GM18873 (cell line): ENCODE data around the gene NDUFAB1.
"Not testable (repeated sequence)": the region's sequence is repeated elsewhere in the genome, so short reads cannot be mapped to it uniquely, and the experiment has no call there.

ENCODE experiments used
- ATAC-seq: cut with Tn5 transposase; IDR thresholded peaks from one replicate; pipeline ENCODE4 v1.9.1; 2021; ENCODE audit warnings: mild to moderate bottlenecking, moderate library complexity, moderate number of reproducible peaks; ENCODE audit not compliant: unreplicated experiment, low FRiP score

The NDUFAB1 gene

GRCh38 chr16:23595951-23596720 lies at the start of gene NDUFAB1:
Gene NDUFAB1 (minus strand): TSS chr16:23596316. CDS start chr16:23596290, 26 bp downstream.
- peak; percentile 72 for ATAC-seq

GRCh38 chr16:23642246-23642774 lies 46.2 kb upstream of the NDUFAB1 start:
- ATAC-seq = no peak

- ATAC-seq = peak; percentile 88
Measured at GRCh38 chr16:23640931-23641765, 45.0 kb upstream of the NDUFAB1 start, which contains the start of the genes DCTN5 and PALB2. Gene DCTN5 (plus strand): TSS chr16:23641466. CDS start chr16:23641543, 77 bp downstream. Gene PALB2 (minus strand): TSS chr16:23641310. CDS start chr16:23641157, 153 bp downstream.

- ATAC-seq = no peak
Measured at GRCh38 chr16:23640615-23640930, 44.5 kb upstream of the NDUFAB1 start.

- ATAC-seq = no peak
Measured at GRCh38 chr16:23635958-23636357, 39.8 kb upstream of the NDUFAB1 start.

GRCh38 chr16:23634461-23635036 lies 38.4 kb upstream of the NDUFAB1 start:
- ATAC-seq = no peak

GRCh38 chr16:23631874-23632273 lies 35.8 kb upstream of the NDUFAB1 start:
- ATAC-seq = not testable (repeated sequence)

- ATAC-seq = no peak
Measured at GRCh38 chr16:23629516-23629915, 33.4 kb upstream of the NDUFAB1 start.

- ATAC-seq = no peak
Measured at GRCh38 chr16:23624092-23624491, 28.0 kb upstream of the NDUFAB1 start.

- no peak for ATAC-seq
Measured at GRCh38 chr16:23615805-23616204, 19.7 kb upstream of the NDUFAB1 start.

- ATAC-seq = no peak
Measured at GRCh38 chr16:23611936-23612335, 15.8 kb upstream of the NDUFAB1 start.

- not testable (repeated sequence) for ATAC-seq
Measured at GRCh38 chr16:23610905-23611304, 14.8 kb upstream of the NDUFAB1 start.

GRCh38 chr16:23609929-23610328 lies 13.8 kb upstream of the NDUFAB1 start:
- ATAC-seq = no peak

GRCh38 chr16:23608194-23608593 lies 12.1 kb upstream of the NDUFAB1 start:
- ATAC-seq = no peak

- ATAC-seq = no peak
Measured at GRCh38 chr16:23607726-23608125, 11.6 kb upstream of the NDUFAB1 start.

GRCh38 chr16:23597003-23597756 lies 1.1 kb upstream of the NDUFAB1 start:
- no peak for ATAC-seq

GRCh38 chr16:23595246-23595950 lies 718 bp downstream of the NDUFAB1 start:
- no peak for ATAC-seq

GRCh38 chr16:23594186-23594585 lies 1.9 kb downstream of the NDUFAB1 start:
- no peak for ATAC-seq

- ATAC-seq = no peak
Measured at GRCh38 chr16:23590181-23590580, 5.9 kb downstream of the NDUFAB1 start.

- no peak for ATAC-seq
Measured at GRCh38 chr16:23587726-23588125, 8.4 kb downstream of the NDUFAB1 start.
